ENCODE data around the gene AP1B1.
A peak's percentile ranks its signal among the peaks of the same experiment; 100 is the strongest.

AP1B1 gene

DNA sequence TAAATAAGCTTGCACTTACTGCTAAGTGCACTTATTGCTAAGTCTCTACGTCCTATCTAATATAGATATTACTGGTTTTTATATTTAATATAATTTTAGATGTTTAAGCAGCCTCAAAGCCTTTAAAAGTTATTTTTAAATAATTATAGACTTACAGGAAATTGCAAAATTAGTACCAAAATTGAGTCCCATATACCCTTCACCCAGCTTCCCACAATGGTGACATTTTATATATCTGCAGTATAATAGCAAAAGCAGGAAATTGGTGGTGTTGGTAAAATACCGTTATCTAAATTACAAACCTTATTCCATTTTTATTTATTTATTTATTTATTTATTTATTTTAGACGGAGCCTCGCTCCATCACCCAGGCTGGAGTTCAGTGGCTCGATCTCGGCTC, 1.9 kb upstream of the AP1B1 start:
- TF ChIP-seq, protein P1, sequence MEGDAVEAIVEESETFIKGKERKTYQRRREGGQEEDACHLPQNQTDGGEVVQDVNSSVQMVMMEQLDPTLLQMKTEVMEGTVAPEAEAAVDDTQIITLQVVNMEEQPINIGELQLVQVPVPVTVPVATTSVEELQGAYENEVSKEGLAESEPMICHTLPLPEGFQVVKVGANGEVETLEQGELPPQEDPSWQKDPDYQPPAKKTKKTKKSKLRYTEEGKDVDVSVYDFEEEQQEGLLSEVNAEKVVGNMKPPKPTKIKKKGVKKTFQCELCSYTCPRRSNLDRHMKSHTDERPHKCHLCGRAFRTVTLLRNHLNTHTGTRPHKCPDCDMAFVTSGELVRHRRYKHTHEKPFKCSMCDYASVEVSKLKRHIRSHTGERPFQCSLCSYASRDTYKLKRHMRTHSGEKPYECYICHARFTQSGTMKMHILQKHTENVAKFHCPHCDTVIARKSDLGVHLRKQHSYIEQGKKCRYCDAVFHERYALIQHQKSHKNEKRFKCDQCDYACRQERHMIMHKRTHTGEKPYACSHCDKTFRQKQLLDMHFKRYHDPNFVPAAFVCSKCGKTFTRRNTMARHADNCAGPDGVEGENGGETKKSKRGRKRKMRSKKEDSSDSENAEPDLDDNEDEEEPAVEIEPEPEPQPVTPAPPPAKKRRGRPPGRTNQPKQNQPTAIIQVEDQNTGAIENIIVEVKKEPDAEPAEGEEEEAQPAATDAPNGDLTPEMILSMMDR (IDR thresholded peaks at IDR 0.05; ENCODE audit: insufficient read depth, low read length, missing control alignments) = no peak
- CTCF ChIA-PET = interaction anchor here (0.8 to 1.2 kb wide), 2 partner anchors 8 to 164 kb away, joined by 3 to 4 read pairs; no protein-coding TSS in a partner anchor
- DNase-seq (ENCODE audit: low read depth, low spot score) = no peak
- POLR2A ChIA-PET = no interaction called here
- no peak overlapping the region for H3K4me3 ChIP-seq (ENCODE audit: low read depth, low read length)

DNA sequence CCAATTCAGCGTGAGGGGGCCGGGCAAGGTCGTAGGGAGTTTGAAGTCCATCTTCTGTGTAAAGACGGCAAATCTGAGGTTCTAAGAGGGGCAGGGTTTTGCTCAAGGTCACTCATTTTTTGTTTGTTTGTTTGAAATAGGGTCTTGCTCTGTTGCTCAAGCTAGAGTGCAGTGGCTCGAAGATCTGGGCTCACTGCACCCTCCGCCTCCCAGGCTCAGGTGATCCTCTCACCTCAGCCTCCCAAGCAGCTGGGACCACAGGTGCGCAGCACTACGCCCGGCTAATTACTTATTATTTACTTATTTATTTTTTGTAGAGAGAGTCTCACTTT, 355 bp upstream of the AP1B1 start:
- no peak for DNase-seq (ENCODE audit: low read depth, low spot score)
- CTCF ChIA-PET = interaction anchor here (1.2 to 1.5 kb wide), 5 partner anchors 8 to 237 kb away, joined by 3 to 4 read pairs (median 3); partner anchors contain the start of gene GAS2L1
- peak overlapping the region; percentile 83 for H3K4me3 ChIP-seq (ENCODE audit: low read depth, low read length)
- POLR2A ChIA-PET = interaction anchor here (0.5 kb wide), 1 partner anchor 22 kb away, joined by 3 read pairs; no protein-coding TSS in a partner anchor
- TF ChIP-seq, protein P1 (IDR thresholded peaks at IDR 0.05; ENCODE audit: insufficient read depth, low read length, missing control alignments) = no peak

DNA sequence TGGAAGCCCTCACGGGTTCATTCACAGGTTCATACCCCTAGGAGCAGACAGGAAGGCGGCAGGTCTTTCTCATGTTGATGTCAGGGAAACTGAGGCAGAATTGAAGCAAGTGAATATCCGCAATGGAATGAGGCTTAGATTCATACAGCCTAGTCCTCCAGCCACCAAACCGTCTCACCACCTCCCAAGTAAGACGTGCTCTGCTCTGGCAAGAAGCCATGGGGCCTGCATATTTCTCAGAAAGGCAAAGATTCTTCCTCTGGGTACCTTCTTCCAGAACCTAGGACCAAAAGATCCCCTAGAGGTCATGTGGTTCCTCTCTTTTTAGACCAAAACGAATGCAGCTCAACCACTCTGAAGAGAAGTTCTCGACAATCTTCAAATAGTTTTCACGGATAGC, 1.7 kb downstream of the AP1B1 start:
- TF ChIP-seq, protein P1 (IDR thresholded peaks at IDR 0.05; ENCODE audit: insufficient read depth, low read length, missing control alignments) = no peak
- CTCF ChIA-PET = interaction anchor here (1.5 to 2.0 kb wide), 2 partner anchors 27 to 80 kb away, joined by 4 to 6 read pairs; partner anchors contain the start of gene GAS2L1
- DNase-seq (ENCODE audit: low read depth, low spot score) = no peak
- POLR2A ChIA-PET = no interaction called here
- H3K4me3 ChIP-seq (ENCODE audit: low read depth, low read length) = no peak overlapping the region

DNA sequence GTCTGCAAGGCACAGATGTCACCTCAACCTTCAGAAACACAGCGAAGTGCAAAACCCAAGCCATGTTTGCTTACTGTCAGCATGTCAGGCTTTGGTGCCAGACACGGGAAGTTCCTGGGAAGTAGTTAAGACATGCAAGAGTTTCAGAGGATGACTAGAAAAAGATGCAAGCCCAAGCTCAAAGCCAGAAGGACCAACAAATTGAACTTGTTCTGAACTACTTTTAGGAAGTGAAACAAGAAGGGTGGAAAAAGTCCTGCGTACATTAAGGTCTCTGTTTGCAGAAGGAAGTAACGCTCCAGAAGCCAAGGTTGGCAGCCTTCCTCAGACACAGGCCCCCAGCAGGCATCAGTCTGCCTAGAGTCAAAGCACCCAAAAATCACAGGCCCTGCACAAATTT, 2.6 kb downstream of the AP1B1 start:
- ChIA-PET POLR2A (no interaction called here), CTCF (interaction anchor here (1.5 to 2.0 kb wide), 3 partner anchors 26 to 79 kb away, joined by 4 to 6 read pairs (median 4); partner anchors contain the start of gene GAS2L1)
- DNase-seq (ENCODE audit: low read depth, low spot score) = no peak
- no peak overlapping the region for H3K4me3 ChIP-seq (ENCODE audit: low read depth, low read length)
- TF ChIP-seq, protein P1 (IDR thresholded peaks at IDR 0.05; ENCODE audit: insufficient read depth, low read length, missing control alignments) = no peak

DNA sequence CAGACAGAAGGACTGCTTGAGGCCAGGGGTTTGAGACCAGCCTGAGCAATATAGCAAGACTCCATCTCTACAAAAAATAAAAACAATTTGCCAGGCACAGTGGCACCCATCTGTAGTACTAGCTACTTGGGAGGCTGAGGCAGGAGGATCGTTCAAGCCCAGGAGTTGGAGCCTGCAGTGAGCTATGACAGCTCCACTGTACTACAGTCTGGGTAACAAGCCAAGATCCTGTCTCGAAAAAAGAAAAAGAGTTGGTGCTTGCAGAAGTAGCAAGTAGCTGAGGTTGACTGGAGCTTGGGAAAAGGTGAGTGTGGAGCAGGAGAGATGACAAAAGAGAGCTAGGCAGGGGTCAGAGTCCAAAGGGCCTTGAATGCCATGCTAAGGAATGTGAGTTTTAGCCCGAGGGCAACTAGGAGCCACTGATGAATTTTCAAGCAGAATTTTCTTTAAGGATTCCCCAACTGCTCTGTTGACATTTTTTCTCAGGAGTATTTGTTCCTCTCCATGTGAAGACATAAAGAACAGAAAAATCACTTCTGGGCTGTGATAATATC, 3.1 kb downstream of the AP1B1 start:
- CTCF ChIA-PET = interaction anchor here (1.5 to 2.0 kb wide), 2 partner anchors 26 to 72 kb away, joined by 4 read pairs; no protein-coding TSS in a partner anchor
- TF ChIP-seq, protein P1 (IDR thresholded peaks at IDR 0.05; ENCODE audit: insufficient read depth, low read length, missing control alignments) = no peak
- POLR2A ChIA-PET = no interaction called here
- H3K4me3 ChIP-seq (ENCODE audit: low read depth, low read length) = no peak overlapping the region
- DNase-seq (ENCODE audit: low read depth, low spot score) = no peak

DNA sequence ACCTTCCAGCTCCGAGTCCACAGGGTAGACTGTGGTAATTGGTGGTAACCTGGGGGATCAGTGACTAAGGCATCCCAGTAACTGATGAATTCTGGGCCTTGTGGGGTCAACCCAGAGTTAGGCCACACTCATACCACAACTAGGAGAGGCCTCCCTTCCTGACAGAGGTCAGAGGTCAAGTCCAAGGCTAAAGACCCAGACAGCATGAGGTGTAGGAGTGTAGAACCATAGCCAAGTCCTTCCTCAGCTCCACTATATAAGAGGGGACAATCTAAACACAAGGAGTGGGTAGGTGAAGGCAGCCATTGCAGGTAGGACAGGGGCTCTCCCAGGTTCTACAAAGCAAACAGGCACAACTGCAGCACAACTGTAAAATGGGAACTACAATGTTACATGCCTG, 4.6 kb downstream of the AP1B1 start:
- CTCF ChIA-PET = no interaction called here
- POLR2A ChIA-PET = no interaction called here
- DNase-seq (ENCODE audit: low read depth, low spot score) = no peak
- TF ChIP-seq, protein P1 (IDR thresholded peaks at IDR 0.05; ENCODE audit: insufficient read depth, low read length, missing control alignments) = no peak
- no peak overlapping the region for H3K4me3 ChIP-seq (ENCODE audit: low read depth, low read length)

Measured in AG04449 (cell line).